Bronchial epithelial cell (primary cell): ENCODE data around the gene ERMP1. TPM values are rescaled to one million over a fixed set of nuclear protein-coding genes. Genes with fewer than 3 reads are reported as not detected.

Experiments used
- DNase-seq: peaks from one replicate; pipeline ENCODE4 v3.0.0-alpha.2; 2010; ENCODE audit warnings: low read depth
- FAIRE-seq: peaks from 2 replicates; lab custom pipeline; 2011; peaks lifted over from hg19 to GRCh38; lab: Jason Lieb, UNC
- H3K27me3 ChIP-seq: 2 replicates; pipeline ENCODE4 v1.5.1; 2011; ENCODE audit warnings: low read length; ENCODE audit not compliant: control insufficient read depth, insufficient read depth
- H3K36me3 ChIP-seq: 2 replicates; pipeline ENCODE4 v1.5.1; 2011; ENCODE audit warnings: low read length; ENCODE audit not compliant: control insufficient read depth, insufficient read depth
- H3K4me3 ChIP-seq: 2 replicates; pipeline ENCODE4 v1.5.1; 2011; ENCODE audit warnings: mild to moderate bottlenecking, low read depth, low read length, control low read depth
- total RNA-seq: library from RNA; depleted of rRNA; stranded (reverse); fragments of >200 nt; gene quantifications from 2 replicates; pipeline ENCODE4 v1.2.1, GENCODE V29; 2014
- TF ChIP-seq, protein P1 (sequence below): IDR thresholded peaks from 2 replicates; pipeline ENCODE4 v1.5.1; 2011; ENCODE audit warnings: mild to moderate bottlenecking, moderate library complexity, low read length, control low read depth, inconsistent platforms; ENCODE audit not compliant: insufficient read depth, severe bottlenecking

The ERMP1 gene
- total RNA-seq, 1 donor from 2014 or later, result 52.9 TPM

DNA sequence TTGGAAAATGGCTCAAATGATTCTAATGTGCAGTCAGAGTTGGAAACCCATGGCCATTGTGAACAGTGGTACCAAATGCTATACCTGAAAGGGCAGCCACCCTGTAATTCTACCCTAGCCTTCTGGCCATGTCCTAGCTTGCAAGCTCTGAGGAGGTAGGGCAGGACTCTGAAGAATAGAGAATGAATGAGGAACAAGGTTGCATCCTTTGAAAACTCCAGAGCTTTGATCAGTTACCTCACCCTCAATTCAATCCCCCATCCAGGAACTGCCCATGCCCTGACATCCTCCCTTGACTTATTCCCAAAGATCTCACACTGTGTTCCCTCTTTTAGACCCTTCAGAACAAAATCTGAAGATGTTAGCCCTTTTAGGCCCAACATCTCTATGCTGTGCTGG, 17.8 kb upstream of the ERMP1 start:
- no peak for FAIRE-seq
- DNase-seq, result peak; percentile 68
- H3K4me3 ChIP-seq, result no peak overlapping the region
- no peaks in the 10 kb centered on the region for H3K27me3 ChIP-seq
- TF ChIP-seq, protein P1, sequence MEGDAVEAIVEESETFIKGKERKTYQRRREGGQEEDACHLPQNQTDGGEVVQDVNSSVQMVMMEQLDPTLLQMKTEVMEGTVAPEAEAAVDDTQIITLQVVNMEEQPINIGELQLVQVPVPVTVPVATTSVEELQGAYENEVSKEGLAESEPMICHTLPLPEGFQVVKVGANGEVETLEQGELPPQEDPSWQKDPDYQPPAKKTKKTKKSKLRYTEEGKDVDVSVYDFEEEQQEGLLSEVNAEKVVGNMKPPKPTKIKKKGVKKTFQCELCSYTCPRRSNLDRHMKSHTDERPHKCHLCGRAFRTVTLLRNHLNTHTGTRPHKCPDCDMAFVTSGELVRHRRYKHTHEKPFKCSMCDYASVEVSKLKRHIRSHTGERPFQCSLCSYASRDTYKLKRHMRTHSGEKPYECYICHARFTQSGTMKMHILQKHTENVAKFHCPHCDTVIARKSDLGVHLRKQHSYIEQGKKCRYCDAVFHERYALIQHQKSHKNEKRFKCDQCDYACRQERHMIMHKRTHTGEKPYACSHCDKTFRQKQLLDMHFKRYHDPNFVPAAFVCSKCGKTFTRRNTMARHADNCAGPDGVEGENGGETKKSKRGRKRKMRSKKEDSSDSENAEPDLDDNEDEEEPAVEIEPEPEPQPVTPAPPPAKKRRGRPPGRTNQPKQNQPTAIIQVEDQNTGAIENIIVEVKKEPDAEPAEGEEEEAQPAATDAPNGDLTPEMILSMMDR, result no peak
- H3K36me3 ChIP-seq, result no peaks in the 10 kb centered on the region

DNA sequence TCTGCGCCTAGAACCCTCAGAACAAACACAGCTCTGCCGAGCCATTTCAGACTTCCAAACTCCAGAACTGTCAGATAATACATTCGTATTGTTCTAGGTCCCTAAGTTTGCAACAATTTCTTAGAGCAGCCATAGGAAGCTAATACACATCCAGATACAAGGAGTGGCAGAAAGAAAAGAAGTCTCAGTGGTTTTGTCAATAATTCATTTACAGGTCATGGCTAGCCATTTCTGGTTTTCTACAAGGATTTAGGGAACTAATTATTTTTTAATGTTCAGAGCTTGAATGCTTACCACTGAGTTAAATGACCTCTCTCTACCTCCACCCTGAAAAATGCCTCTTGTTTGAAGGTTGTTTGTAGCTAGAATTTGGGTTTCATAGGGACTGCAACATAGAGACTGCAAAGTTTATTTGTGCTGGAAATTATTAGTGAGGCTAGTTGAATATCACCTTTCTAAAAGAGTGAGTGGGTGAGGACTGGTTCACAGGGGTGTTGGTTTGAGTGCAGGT, 15.5 kb upstream of the ERMP1 start:
- H3K4me3 ChIP-seq, result no peak overlapping the region
- DNase-seq (no peak), FAIRE-seq (no peak)
- no peaks in the 10 kb centered on the region for H3K27me3 ChIP-seq
- H3K36me3 ChIP-seq, result no peaks in the 10 kb centered on the region
- TF ChIP-seq, protein P1, result no peak

DNA sequence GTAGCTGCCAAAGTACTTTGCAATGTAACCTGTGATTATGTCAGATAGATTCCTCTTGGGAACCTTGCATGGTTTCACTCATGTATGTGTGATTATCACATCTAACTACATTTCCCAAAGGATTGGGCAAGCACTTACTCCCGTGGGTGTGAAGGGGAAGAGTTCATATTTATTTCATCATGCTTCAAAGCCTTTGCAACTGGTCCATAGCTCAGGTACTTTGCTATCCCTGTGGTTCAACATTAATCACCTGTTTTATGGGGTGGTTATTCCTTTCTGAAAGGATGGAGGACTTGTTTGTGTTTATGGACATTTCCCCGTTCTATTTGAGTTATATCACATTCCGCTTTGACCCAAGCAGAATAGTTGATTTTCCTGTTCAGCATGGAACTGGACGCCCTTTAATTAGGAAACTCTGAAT, 13.6 kb upstream of the ERMP1 start:
- no peak for FAIRE-seq
- H3K36me3 ChIP-seq, result no peaks in the 10 kb centered on the region
- H3K4me3 ChIP-seq, result no peak overlapping the region
- TF ChIP-seq, protein P1, result no peak
- no peaks in the 10 kb centered on the region for H3K27me3 ChIP-seq
- DNase-seq, result peak; percentile 58

DNA sequence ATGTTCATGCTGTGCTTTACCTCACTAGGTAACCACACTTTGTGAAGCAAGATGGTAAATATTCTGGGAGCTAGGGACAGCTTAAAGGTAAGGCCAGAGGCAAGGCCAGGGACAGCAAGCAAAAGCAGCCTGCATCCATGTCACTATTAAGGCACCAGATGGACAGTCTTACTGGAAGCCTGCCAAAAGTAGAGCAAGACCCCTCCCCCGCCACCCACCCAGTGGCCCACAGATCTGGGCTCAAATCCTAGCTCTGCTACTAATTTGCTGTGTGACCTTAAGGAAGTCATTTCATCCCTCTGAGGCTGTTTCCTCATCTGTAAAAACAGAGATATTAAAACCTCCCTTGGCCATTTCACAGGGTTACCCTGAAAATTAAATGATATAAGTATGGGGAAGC, 13.2 kb upstream of the ERMP1 start:
- Histone ChIP-seq H3K27me3 (no peaks in the 10 kb centered on the region), H3K4me3 (no peak overlapping the region), H3K36me3 (no peaks in the 10 kb centered on the region)
- TF ChIP-seq, protein P1, result no peak
- no peak for FAIRE-seq
- DNase-seq, result no peak

DNA sequence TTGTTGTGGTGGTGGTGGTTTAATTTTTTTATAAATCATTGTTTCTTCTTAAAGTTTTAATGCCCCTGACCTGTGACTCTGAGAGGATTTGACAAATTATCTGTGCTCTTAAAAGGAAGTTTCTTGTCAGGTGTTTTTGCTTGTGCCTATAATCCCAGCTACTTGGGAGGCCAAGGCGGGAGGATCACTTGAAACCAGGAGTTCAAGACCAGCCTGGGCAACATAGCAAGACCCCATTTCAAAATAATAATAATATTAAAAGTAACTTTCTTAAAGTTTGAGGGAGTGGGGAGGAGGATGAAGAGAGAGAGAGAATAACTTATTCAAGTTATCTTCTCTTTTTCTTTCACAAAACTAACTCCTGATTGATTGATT, 12.2 kb upstream of the ERMP1 start:
- Histone ChIP-seq H3K4me3 (no peak overlapping the region), H3K27me3 (no peaks in the 10 kb centered on the region), H3K36me3 (no peaks in the 10 kb centered on the region)
- FAIRE-seq (no peak), DNase-seq (no peak)
- TF ChIP-seq, protein P1, result no peak
